DMS53 treated with DMSO at 0.1 percent for 48 hours (cell line): ENCODE measurements around the gene VSIR.

ENCODE experiments used
- DNase-seq: peaks from one replicate; lab custom pipeline; 2025; ENCODE audit not compliant: unreplicated experiment; lab: John Stamatoyannopoulos, UW

VSIR gene

GRCh38 chr10:71783917-71784678 lies 10.8 kb upstream of the VSIR start:
- DNase-seq, result no peak

GRCh38 chr10:71782917-71783490 lies 9.7 kb upstream of the VSIR start:
- DNase-seq, result no peak

- DNase-seq, result no peak
Measured at GRCh38 chr10:71782221-71782916, 9.0 kb upstream of the VSIR start.

- no peak for DNase-seq
Measured at GRCh38 chr10:71780719-71781118, 7.4 kb upstream of the VSIR start.

GRCh38 chr10:71780156-71780555 lies 6.8 kb upstream of the VSIR start:
- no peak for DNase-seq

- no peak for DNase-seq
Measured at GRCh38 chr10:71779641-71780040, 6.3 kb upstream of the VSIR start.

- no peak for DNase-seq
Measured at GRCh38 chr10:71778071-71778825, 4.9 kb upstream of the VSIR start.

GRCh38 chr10:71777213-71777985 lies 4.1 kb upstream of the VSIR start:
- DNase-seq, result no peak

GRCh38 chr10:71776481-71776925 lies 3.2 kb upstream of the VSIR start:
- DNase-seq, result no peak

- DNase-seq, result no peak
Measured at GRCh38 chr10:71774916-71775702, 1.8 kb upstream of the VSIR start.

- no peak for DNase-seq
Measured at GRCh38 chr10:71772832-71773220, 494 bp downstream of the VSIR start.

GRCh38 chr10:71771821-71772617 lies 1.3 kb downstream of the VSIR start:
- DNase-seq, result no peak

- no peak for DNase-seq
Measured at GRCh38 chr10:71771204-71771603, 2.1 kb downstream of the VSIR start.

- no peak for DNase-seq
Measured at GRCh38 chr10:71770789-71771188, 2.5 kb downstream of the VSIR start.

GRCh38 chr10:71770255-71770654 lies 3.1 kb downstream of the VSIR start:
- DNase-seq, result no peak

- DNase-seq, result no peak
Measured at GRCh38 chr10:71769279-71769823, 4.0 kb downstream of the VSIR start.

- no peak for DNase-seq
Measured at GRCh38 chr10:71767420-71768035, 5.8 kb downstream of the VSIR start.

- DNase-seq, result no peak
Measured at GRCh38 chr10:71766717-71767419, 6.5 kb downstream of the VSIR start.
